ENCODE results near the gene GPR101.

Gene GPR101

GRCh38 chrX:137033774-137034507 is at the start of gene GPR101:
GPR101 (minus strand) TSS chrX:137033995; CDS start chrX:137031674, 2,321 bp downstream.
- no peak for DNase-seq

GRCh38 chrX:137081239-137081638 is 47.4 kb upstream of the GPR101 start:
- no peak for DNase-seq

- DNase-seq: no peak
These were observed 38.6 kb upstream of the GPR101 start for GRCh38 chrX:137072396-137072795.

GRCh38 chrX:137071596-137071995 is 37.8 kb upstream of the GPR101 start:
- no peak for DNase-seq

- DNase-seq: no peak
These were observed 33.4 kb upstream of the GPR101 start for GRCh38 chrX:137067147-137067546.

GRCh38 chrX:137062915-137063617 is 29.3 kb upstream of the GPR101 start:
- DNase-seq: no peak

GRCh38 chrX:137058339-137059127 is 24.7 kb upstream of the GPR101 start:
- DNase-seq: no peak

GRCh38 chrX:137052643-137053235 is 18.9 kb upstream of the GPR101 start:
- no peak for DNase-seq

- DNase-seq: peak; percentile 39
These were observed 18.3 kb upstream of the GPR101 start for GRCh38 chrX:137051978-137052642.

- DNase-seq: no peak
These were observed 11.1 kb upstream of the GPR101 start for GRCh38 chrX:137044893-137045292.

- no peak for DNase-seq
These were observed 9.9 kb upstream of the GPR101 start for GRCh38 chrX:137043736-137044135.

GRCh38 chrX:137041329-137041728 is 7.5 kb upstream of the GPR101 start:
- no peak for DNase-seq

- no peak for DNase-seq
These were observed 6.5 kb upstream of the GPR101 start for GRCh38 chrX:137040113-137040794.

- DNase-seq: no peak
These were observed 695 bp upstream of the GPR101 start for GRCh38 chrX:137034508-137034872.

- DNase-seq: no peak
These were observed 688 bp downstream of the GPR101 start for GRCh38 chrX:137032841-137033773.

GRCh38 chrX:137032341-137032694 is 1.5 kb downstream of the GPR101 start:
- DNase-seq: no peak

- DNase-seq: peak; percentile 51
These were observed 2.1 kb downstream of the GPR101 start for GRCh38 chrX:137031517-137032340.

- DNase-seq: no peak
These were observed 2.8 kb downstream of the GPR101 start for GRCh38 chrX:137031039-137031438.

- DNase-seq: no peak
These were observed 5.1 kb downstream of the GPR101 start for GRCh38 chrX:137028699-137029098.

- DNase-seq: no peak
These were observed 7.9 kb downstream of the GPR101 start for GRCh38 chrX:137025930-137026329.
